Endothelial cell of umbilical vein (primary cell): ENCODE measurements around the gene CYBA. TPM values are rescaled to one million over a fixed set of nuclear protein-coding genes. Genes with fewer than 3 reads are reported as not detected.

ENCODE experiments used
- BruUV-seq: library from RNA; stranded (reverse); fragments of 400-500 nt; replicated peaks from 2 replicates; lab custom pipeline; 2021; lab: Mats Ljungman, UMichigan
- CTCF ChIA-PET: fragments of 300-600, 350-600 bp; sonication (Branson Sonifier 250); formaldehyde crosslinking; loops from one replicate; lab custom pipeline; 2021; ENCODE audit warnings: antibody characterized with exemption, inconsistent platforms; lab: Charles Lee
- POLR2A ChIA-PET: fragments of 300-600, 350-600 bp; sonication (Branson Sonifier 250); formaldehyde crosslinking; loops from one replicate; lab custom pipeline; 2021; ENCODE audit warnings: antibody characterized with exemption, inconsistent platforms; lab: Charles Lee
- DNase-seq: peaks from one replicate; pipeline ENCODE4 v3.0.0-alpha.2; 2011; ENCODE audit warnings: low read depth, low spot score
- FAIRE-seq: peaks from 2 replicates; lab custom pipeline; 2011; peaks lifted over from hg19 to GRCh38; lab: Jason Lieb, UNC
- H2AFZ ChIP-seq: 2 replicates; pipeline ENCODE4 v1.6.0; 2012; ENCODE audit warnings: low read depth, low read length, control low read depth, inconsistent platforms
- H3K27ac ChIP-seq: 2 replicates; pipeline ENCODE4 v1.5.1; 2011; ENCODE audit warnings: low read depth, mild to moderate bottlenecking, control low read depth, low read length, moderate library complexity; ENCODE audit not compliant: insufficient read depth
- H3K27me3 ChIP-seq, 2 experiments: 2 replicates each; pipeline versions ENCODE4 v1.6.0 to v1.6.1; 2011; ENCODE audit warnings: low read length in 2 of 2, mixed read lengths in 1 of 2; ENCODE audit not compliant: control insufficient read depth in 2 of 2, insufficient read depth in 2 of 2
- H3K36me3 ChIP-seq, 2 experiments: 2 replicates in 1 of 2; 3 replicates in 1 of 2; pipeline ENCODE4 v1.5.1; 2011; ENCODE audit warnings: low read length in 2 of 2, mild to moderate bottlenecking in 1 of 2, moderate library complexity in 1 of 2; ENCODE audit not compliant: control insufficient read depth in 2 of 2, insufficient read depth in 2 of 2; ENCODE audit errors: extremely low read depth in 1 of 2
- H3K4me1 ChIP-seq: 3 replicates; pipeline ENCODE4 v1.5.1; 2011; ENCODE audit warnings: mild to moderate bottlenecking, low read length; ENCODE audit not compliant: control insufficient read depth, insufficient read depth; ENCODE audit errors: extremely low read depth
- H3K4me2 ChIP-seq: 2 replicates; pipeline ENCODE4 v1.6.1; 2011; ENCODE audit warnings: low read length, control low read depth, mixed read lengths; ENCODE audit not compliant: insufficient read depth
- H3K4me3 ChIP-seq, 3 experiments: fragments of 200-600 bp in 1 of 3; sonication (generic), shearing (Covaris generic) in 1 of 3; replicated peaks in 1 of 3; 2 replicates each; pipeline ENCODE4 v1.5.1; 2011 to 2016; ENCODE audit warnings: control low read depth in 3 of 3, low read length in 3 of 3, mild to moderate bottlenecking in 2 of 3, inconsistent platforms in 1 of 3, low read depth in 1 of 3, moderate library complexity in 1 of 3; ENCODE audit not compliant: insufficient read depth in 1 of 3
- H3K79me2 ChIP-seq: 2 replicates; pipeline ENCODE4 v1.6.0; 2012; ENCODE audit warnings: low read length, inconsistent platforms; ENCODE audit not compliant: control insufficient read depth, insufficient read depth
- H3K9ac ChIP-seq: replicated peaks from 2 replicates; pipeline ENCODE3; 2011; ENCODE audit warnings: low read length, control low read depth; ENCODE audit not compliant: insufficient read depth; ENCODE audit errors: extremely low read depth
- H3K9me1 ChIP-seq: replicated peaks from 3 replicates; pipeline ENCODE4 v1.6.0; 2011; ENCODE audit warnings: mild to moderate bottlenecking, low read length; ENCODE audit not compliant: control insufficient read depth, insufficient read depth; ENCODE audit errors: extremely low read depth
- H3K9me3 ChIP-seq: replicated peaks from 2 replicates; pipeline ENCODE4 v1.5.1; 2012; ENCODE audit warnings: low read length, inconsistent platforms; ENCODE audit not compliant: control insufficient read depth, insufficient read depth
- H4K20me1 ChIP-seq: replicated peaks from 2 replicates; pipeline ENCODE3; 2011; ENCODE audit warnings: mild to moderate bottlenecking, low read length; ENCODE audit not compliant: control insufficient read depth, insufficient read depth; ENCODE audit errors: extremely low read depth
- FOS ChIP-seq: IDR thresholded peaks from 2 replicates; pipeline ENCODE4 v1.6.1; 2011; ENCODE audit warnings: mild to moderate bottlenecking, low read length, moderate library complexity, borderline replicate concordance; ENCODE audit not compliant: insufficient read depth
- POLR2A ChIP-seq: IDR thresholded peaks from 2 replicates; pipeline ENCODE4 v1.6.1; 2012; ENCODE audit warnings: low read depth, mild to moderate bottlenecking, control low read depth, low read length
- dilution Hi-C: fragments of 300-500 bp; cut with MboI; formaldehyde crosslinking; loops from one replicate; pipeline ENCODE4 v1.15.0; 2019; ENCODE audit warnings: low sequenced_read_pairs; ENCODE audit not compliant: extremely low pct_ligation_motif_present
- intact Hi-C: fragments of 100-400 bp; cut with micrococcal nuclease; formaldehyde crosslinking; loops from one replicate; pipeline ENCODE4 v1.10.0; 2022
- polyA plus RNA-seq, 4 experiments: library from polyadenylated mRNA; depleted of rRNA in 3 of 4; stranded (reverse) in 3 of 4; unstranded in 1 of 4; fragments of >200 nt; gene quantifications; 2 replicates each; pipeline versions ENCODE4 v1.2.1 to v1.2.3, GENCODE V29; 2011 to 2012; ENCODE audit warnings: missing spikeins in 1 of 4
- total RNA-seq: library from RNA; stranded (reverse); gene quantifications from 2 replicates; pipeline ENCODE4 v1.2.3, GENCODE V29; 2021
- TF ChIP-seq, protein P1 (sequence below), 2 donors: IDR thresholded peaks; 1 replicate in 1 of 2; 2 replicates in 1 of 2; pipeline ENCODE4 v1.5.1; 2011; ENCODE audit warnings: low read length in 2 of 2, mild to moderate bottlenecking in 2 of 2, moderate library complexity in 2 of 2, control low read depth in 1 of 2, inconsistent platforms in 1 of 2, low read depth in 1 of 2; ENCODE audit not compliant: insufficient read depth in 1 of 2; ENCODE audit errors: extremely low read depth in 1 of 2

Gene CYBA
- total and polyA plus RNA-seq, 2 donors (not counting 3 experiments of a cell fraction or from before 2014, with no cell fraction given): 37.0 to 77.3 TPM

GRCh38 chr16:88685156-88686061 is 34.6 kb upstream of the CYBA start:
- Histone ChIP-seq H3K36me3 (no peaks in the 10 kb centered on the region), H3K9me3 (no peaks in the 10 kb centered on the region), H3K4me1 (peaks cover 3% of the 10 kb centered on the region), H3K27ac (no peak overlapping the region), H4K20me1 (no peaks in the 10 kb centered on the region), H3K79me2 (no peaks in the 10 kb centered on the region), H3K9me1 (no peaks in the 10 kb centered on the region), H3K4me3 (peak overlapping the region; percentile 29 to 57 (median 40)), H3K9ac (no peak overlapping the region), H2AFZ (peak overlapping the region; percentile 17), H3K27me3 (peaks cover 0 to 2% of the 10 kb centered on the region in 2 experiments), H3K4me2 (peak overlapping the region; percentile 70)
- peak; percentile 42 for FAIRE-seq
- intact Hi-C loops: loop anchor here (1.0 to 2.0 kb wide), 2 partner anchors 16 to 23 kb away; partner anchors contain the start of gene MVD
- ChIA-PET CTCF (interaction anchor here (0.6 to 1.7 kb wide), 7 partner anchors 11 to 115 kb away, joined by 3 to 8 read pairs (median 4); partner anchors contain the start of gene ZC3H18), POLR2A (no interaction called here)
- TF ChIP-seq, protein P1, sequence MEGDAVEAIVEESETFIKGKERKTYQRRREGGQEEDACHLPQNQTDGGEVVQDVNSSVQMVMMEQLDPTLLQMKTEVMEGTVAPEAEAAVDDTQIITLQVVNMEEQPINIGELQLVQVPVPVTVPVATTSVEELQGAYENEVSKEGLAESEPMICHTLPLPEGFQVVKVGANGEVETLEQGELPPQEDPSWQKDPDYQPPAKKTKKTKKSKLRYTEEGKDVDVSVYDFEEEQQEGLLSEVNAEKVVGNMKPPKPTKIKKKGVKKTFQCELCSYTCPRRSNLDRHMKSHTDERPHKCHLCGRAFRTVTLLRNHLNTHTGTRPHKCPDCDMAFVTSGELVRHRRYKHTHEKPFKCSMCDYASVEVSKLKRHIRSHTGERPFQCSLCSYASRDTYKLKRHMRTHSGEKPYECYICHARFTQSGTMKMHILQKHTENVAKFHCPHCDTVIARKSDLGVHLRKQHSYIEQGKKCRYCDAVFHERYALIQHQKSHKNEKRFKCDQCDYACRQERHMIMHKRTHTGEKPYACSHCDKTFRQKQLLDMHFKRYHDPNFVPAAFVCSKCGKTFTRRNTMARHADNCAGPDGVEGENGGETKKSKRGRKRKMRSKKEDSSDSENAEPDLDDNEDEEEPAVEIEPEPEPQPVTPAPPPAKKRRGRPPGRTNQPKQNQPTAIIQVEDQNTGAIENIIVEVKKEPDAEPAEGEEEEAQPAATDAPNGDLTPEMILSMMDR (IDR thresholded peaks at IDR 0.05; ENCODE audit: extremely low read depth in 1 of 2, insufficient read depth in 1 of 2, low read depth in 1 of 2, low read length in 2 of 2): peak; percentile 67 to 72
- TF ChIP-seq FOS (peak; percentile 32), POLR2A (no peak)
- no peak for DNase-seq
- dilution Hi-C loops: no loop called here
- BruUV-seq: no TSS peak
